GM12872 (cell line): ENCODE measurements around the gene TXNRD2.
A peak's percentile ranks its signal among the peaks of the same experiment; 100 is the strongest.

Source experiments
- CTCF ChIP-seq: IDR thresholded peaks from 3 replicates; pipeline ENCODE4 v1.5.1; 2011; ENCODE audit warnings: low read depth, mild to moderate bottlenecking, low read length, moderate library complexity; ENCODE audit not compliant: insufficient read depth

The TXNRD2 gene

GRCh38 chr22:19943082-19944026, 1.7 kb upstream of the TXNRD2 start:
- peak; percentile 33; the same call in 1 of the 3 replicates for TF ChIP-seq CTCF

DNA sequence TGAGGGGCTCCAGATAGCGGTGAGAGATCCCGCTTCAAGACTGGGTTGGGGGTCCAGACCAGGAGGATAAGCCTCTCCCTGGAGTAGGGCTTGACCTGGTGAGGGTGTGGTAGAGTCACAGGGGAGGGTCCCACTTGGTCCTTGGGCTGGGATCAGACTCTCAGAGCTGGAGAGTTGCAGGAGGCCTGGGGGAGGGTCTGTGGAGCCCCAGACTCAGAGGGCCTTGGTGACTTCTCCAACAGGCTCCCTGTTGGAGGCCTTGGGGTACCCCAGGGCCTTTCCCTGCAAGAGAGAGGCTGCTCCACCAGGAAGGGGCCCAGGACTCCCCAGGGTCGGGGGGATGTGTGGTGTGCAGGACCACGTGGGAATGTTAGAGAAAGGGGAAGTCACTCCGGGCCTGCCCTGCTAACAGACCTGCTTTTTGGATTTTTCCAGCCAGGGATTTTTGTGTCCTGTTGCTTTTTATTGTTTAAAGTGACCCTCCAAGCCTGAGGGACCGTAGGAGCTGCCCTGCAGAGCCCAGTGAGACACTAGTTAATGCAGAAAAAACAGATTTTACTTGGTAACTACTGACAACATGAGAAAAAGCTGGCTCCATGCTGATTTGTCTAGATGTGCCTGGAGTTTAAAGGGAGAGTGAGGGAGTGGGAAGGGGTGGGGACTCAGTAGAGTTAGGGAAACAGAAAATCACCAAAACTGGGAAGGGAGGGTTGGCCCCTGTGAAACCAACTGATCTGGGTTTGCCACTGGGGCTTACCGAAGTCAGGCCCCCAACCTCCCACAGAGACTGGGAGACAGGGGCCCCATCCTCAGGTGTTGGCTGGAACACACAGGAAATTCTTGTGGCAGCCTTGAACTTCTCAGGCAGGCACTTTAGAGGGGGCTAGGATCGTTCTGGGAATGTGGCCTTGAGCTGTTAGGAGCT, 801 bp upstream of the TXNRD2 start:
- no peak for TF ChIP-seq CTCF

- TF ChIP-seq CTCF: no peak
These were observed 868 bp downstream of the TXNRD2 start for GRCh38 chr22:19940536-19941364.

DNA sequence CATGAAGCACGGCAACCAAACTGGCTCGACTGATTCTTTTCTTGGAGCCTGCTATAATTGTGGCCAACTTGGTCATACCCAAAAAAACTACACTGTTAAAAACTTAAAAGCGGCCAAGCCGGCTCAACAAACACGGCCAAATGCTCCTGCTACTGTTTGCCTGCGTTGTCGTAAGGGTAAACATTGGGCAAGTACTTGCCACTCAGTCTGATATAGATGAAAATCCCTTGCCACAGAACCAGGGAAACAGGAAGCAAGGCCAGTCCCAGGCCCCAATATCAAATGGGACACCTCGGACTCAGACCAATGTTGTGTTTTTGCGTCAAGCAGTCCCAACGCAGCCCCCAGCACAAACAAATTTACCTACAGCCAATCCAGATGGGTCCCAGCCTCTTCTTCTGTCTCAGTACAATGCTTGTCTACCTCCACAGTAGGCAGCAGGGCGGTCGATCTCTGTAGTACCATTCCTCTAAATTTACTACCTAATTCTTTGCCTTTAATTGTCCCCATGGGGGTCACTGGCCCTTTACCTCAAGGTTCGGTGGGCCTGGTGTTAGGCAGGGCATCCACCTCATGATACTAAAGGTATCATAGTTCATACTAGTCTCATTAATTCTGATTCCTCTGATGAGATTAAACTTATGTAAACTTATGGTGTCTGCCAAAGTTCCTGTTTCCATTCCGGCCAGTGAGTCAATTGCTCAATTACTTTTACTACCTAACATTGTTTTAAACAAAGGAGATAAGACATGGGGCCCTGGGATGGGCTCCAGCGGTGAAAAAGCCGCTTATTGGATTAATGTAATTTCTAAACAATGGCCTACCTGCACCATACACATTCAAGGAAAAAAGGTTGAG, 3.8 kb downstream of the TXNRD2 start:
- no peak for TF ChIP-seq CTCF

- no peak for TF ChIP-seq CTCF
These were observed 5.1 kb downstream of the TXNRD2 start for GRCh38 chr22:19936513-19936912.

DNA sequence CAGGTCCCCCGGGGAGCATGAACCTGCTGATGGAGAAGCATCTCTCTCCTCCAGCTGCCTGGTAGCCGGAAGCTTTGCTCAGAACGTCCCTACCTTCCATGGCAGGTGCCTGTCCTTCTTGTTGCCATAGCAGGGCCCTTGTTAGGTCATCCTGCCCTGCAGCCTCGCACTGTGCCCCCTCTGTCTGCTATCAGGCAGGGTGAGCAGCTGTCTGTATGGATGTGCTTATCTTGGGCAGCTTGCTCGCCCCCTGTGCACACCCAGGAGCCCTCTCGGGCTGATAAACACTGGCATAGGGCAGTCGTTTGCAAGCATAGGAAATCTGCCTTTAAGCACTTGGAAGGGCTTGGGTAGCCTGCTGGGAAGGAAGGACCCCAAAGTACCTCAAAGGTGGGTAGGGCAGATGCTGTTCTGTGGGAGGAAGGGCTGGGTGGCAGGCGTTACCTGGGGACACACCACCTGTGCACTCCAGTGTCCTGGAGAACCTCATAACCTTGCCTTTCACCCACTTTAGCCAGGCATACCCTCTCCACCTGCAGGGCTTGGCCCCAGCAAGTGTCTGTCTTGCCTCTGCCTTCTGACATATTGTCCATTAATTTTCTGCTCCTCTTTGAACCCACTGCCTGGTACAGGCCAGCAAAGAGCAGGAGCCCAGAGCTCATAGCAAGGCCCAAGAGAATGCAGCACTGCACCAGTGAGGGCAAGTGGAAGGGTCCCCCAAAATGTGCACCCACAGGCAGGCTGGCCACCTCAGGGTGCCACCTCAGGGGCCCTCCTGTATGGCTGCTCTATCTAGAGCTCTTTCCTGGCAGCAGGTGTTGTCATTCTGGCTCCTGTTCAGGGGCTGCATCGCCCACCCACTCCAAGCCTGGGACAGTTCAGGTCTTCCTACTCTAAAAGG, 8.0 kb downstream of the TXNRD2 start:
- TF ChIP-seq CTCF: no peak
